BE2C (cell line): ENCODE results near the gene CHL1.

Experiments
- DNase-seq: peaks from one replicate; pipeline ENCODE4 v3.0.0-alpha.2; 2020
- H3K27me3 ChIP-seq: fragments of 250-450 bp; sonication (Bioruptor Pico); 2 replicates; pipeline ENCODE4 v1.5.1; 2020; ENCODE audit warnings: mild to moderate bottlenecking
- H3K36me3 ChIP-seq: fragments of 250-450 bp; sonication (Bioruptor Pico); 2 replicates; pipeline ENCODE4 v1.5.1; 2020; ENCODE audit warnings: mild to moderate bottlenecking
- H3K4me1 ChIP-seq: fragments of 250-450 bp; sonication (Bioruptor Pico); 2 replicates; pipeline ENCODE4 v1.5.1; 2020
- H3K4me3 ChIP-seq: 2 replicates; pipeline ENCODE4 v1.5.1; 2011; ENCODE audit warnings: low read depth, low read length
- H3K9me3 ChIP-seq: fragments of 250-450 bp; sonication (Bioruptor Pico); 2 replicates; pipeline ENCODE4 v1.5.1; 2020
- TF ChIP-seq, protein P1 (sequence below): IDR thresholded peaks from 2 replicates; pipeline ENCODE4 v1.5.1; 2012; ENCODE audit warnings: mild to moderate bottlenecking, low read depth, low read length

Gene CHL1

GRCh38 chr3:346186-346585, 149.6 kb downstream of the CHL1 start:
- no peak for DNase-seq
- TF ChIP-seq, protein P1, sequence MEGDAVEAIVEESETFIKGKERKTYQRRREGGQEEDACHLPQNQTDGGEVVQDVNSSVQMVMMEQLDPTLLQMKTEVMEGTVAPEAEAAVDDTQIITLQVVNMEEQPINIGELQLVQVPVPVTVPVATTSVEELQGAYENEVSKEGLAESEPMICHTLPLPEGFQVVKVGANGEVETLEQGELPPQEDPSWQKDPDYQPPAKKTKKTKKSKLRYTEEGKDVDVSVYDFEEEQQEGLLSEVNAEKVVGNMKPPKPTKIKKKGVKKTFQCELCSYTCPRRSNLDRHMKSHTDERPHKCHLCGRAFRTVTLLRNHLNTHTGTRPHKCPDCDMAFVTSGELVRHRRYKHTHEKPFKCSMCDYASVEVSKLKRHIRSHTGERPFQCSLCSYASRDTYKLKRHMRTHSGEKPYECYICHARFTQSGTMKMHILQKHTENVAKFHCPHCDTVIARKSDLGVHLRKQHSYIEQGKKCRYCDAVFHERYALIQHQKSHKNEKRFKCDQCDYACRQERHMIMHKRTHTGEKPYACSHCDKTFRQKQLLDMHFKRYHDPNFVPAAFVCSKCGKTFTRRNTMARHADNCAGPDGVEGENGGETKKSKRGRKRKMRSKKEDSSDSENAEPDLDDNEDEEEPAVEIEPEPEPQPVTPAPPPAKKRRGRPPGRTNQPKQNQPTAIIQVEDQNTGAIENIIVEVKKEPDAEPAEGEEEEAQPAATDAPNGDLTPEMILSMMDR = no peak
- Histone ChIP-seq H3K36me3 (no peaks in the 10 kb centered on the region), H3K4me1 (no peaks in the 10 kb centered on the region), H3K9me3 (no peaks in the 10 kb centered on the region), H3K27me3 (no peaks in the 10 kb centered on the region), H3K4me3 (no peak overlapping the region)

GRCh38 chr3:347581-347980, 151.0 kb downstream of the CHL1 start:
- H3K4me3 ChIP-seq = no peak overlapping the region
- no peaks in the 10 kb centered on the region for H3K27me3 ChIP-seq
- DNase-seq = no peak
- no peaks in the 10 kb centered on the region for H3K36me3 ChIP-seq
- TF ChIP-seq, protein P1 = no peak
- no peaks in the 10 kb centered on the region for H3K4me1 ChIP-seq
- H3K9me3 ChIP-seq = no peaks in the 10 kb centered on the region

- Histone ChIP-seq H3K27me3 (no peaks in the 10 kb centered on the region), H3K9me3 (no peaks in the 10 kb centered on the region), H3K4me1 (no peaks in the 10 kb centered on the region), H3K4me3 (no peak overlapping the region), H3K36me3 (no peaks in the 10 kb centered on the region)
- TF ChIP-seq, protein P1 = no peak
- DNase-seq = no peak
These were observed 154.4 kb downstream of the CHL1 start for GRCh38 chr3:350871-351371.

GRCh38 chr3:352599-352998, 156.0 kb downstream of the CHL1 start:
- TF ChIP-seq, protein P1 = no peak
- Histone ChIP-seq H3K36me3 (no peaks in the 10 kb centered on the region), H3K4me3 (no peak overlapping the region), H3K4me1 (no peaks in the 10 kb centered on the region), H3K27me3 (no peaks in the 10 kb centered on the region), H3K9me3 (no peaks in the 10 kb centered on the region)
- DNase-seq = no peak

DNA sequence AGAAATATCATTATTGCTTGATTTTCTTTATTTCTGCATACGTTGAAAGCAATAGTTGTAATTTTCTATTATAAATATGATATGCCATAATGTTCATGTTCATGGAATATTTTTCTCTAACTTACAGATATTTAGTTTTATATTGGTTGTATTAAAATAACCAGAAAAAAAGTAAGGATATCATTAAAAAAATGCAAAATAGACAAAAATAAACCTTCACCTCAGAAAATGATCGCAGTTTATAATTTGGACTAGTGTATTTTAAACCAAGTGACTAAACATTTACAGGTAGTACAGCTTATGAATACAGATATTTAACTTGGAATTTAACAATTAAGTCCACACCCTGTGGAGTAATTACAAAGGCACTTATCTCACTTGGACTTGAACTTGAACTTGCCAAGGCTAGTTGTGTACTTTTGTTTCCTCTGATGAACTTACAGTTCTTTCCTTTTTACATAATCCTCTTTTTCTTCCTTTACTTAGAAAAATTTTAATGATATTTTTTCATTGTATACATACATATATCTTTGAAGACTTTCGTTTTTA, 156.7 kb downstream of the CHL1 start:
- TF ChIP-seq, protein P1 = no peak
- no peak for DNase-seq

GRCh38 chr3:354432-354831, 157.9 kb downstream of the CHL1 start:
- peak; percentile 28 for DNase-seq
- Histone ChIP-seq H3K27me3 (no peaks in the 10 kb centered on the region), H3K36me3 (no peaks in the 10 kb centered on the region), H3K4me3 (no peak overlapping the region), H3K4me1 (no peaks in the 10 kb centered on the region), H3K9me3 (no peaks in the 10 kb centered on the region)
- TF ChIP-seq, protein P1 = peak; percentile 63

More for the DNA sequence above, 156.7 kb downstream of the CHL1 start:
- Histone ChIP-seq H3K4me3 (no peak overlapping the region), H3K4me1 (no peaks in the 10 kb centered on the region), H3K9me3 (no peaks in the 10 kb centered on the region), H3K27me3 (no peaks in the 10 kb centered on the region), H3K36me3 (no peaks in the 10 kb centered on the region)
